Mucosa of gallbladder (tissue), 1 donor: Measurements from ENCODE around the gene TNS2. TPM values are rescaled to one million over a fixed set of nuclear protein-coding genes. Genes with fewer than 3 reads are reported as not detected.
A peak's percentile ranks its signal among the peaks of the same experiment; 100 is the strongest.

Source experiments
- DNase-seq: peaks from one replicate; pipeline ENCODE4 v3.0.0-alpha.2; 2020; ENCODE audit warnings: low spot score
- total RNA-seq: library from RNA; stranded (reverse); gene quantifications from one replicate; pipeline ENCODE4 v1.2.1, GENCODE V29; 2021
- donor health status: DM: no; HTN: no; CAD: no.

The TNS2 gene
- total RNA-seq, 1 donor from 2014 or later = 124 TPM

DNA sequence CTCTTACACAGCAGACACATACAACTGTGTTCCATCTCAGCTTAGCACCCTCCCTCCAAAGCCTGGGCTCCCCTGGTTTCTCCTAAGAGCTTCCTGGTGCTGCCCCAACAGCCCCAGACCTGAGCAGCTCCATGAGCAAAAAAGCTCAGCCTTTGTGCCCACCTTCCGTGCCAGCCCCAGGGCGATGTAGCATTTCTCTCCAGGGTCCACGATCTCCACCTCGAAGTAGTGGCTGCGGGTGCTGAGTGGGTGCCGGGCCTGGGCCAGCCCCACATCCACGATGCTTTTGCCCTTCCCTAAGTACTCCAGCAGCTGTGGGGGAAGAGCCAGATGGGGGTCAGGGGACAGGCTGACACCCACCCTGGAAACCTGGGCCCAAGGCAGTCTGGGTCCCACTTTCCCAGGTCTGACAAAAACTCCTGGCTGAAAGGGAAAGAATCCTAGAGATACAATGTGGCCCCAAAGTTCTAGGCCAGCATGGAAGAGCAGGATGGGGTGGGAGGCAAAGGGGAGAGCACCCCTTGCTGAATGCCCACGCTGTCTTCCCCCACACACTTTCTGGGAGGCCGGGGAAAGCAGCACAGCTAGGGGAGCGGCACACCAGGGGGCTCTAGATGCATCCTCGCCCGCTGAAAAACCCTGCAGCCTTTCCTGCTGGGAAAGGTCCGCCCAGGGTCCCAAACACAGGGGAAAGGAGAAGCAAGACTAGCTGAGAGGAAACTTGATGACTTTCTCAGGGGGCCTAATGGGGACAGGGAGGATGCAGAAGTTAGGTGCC lies 18.3 kb downstream of the TNS2 start:
- DNase-seq = no peak

DNA sequence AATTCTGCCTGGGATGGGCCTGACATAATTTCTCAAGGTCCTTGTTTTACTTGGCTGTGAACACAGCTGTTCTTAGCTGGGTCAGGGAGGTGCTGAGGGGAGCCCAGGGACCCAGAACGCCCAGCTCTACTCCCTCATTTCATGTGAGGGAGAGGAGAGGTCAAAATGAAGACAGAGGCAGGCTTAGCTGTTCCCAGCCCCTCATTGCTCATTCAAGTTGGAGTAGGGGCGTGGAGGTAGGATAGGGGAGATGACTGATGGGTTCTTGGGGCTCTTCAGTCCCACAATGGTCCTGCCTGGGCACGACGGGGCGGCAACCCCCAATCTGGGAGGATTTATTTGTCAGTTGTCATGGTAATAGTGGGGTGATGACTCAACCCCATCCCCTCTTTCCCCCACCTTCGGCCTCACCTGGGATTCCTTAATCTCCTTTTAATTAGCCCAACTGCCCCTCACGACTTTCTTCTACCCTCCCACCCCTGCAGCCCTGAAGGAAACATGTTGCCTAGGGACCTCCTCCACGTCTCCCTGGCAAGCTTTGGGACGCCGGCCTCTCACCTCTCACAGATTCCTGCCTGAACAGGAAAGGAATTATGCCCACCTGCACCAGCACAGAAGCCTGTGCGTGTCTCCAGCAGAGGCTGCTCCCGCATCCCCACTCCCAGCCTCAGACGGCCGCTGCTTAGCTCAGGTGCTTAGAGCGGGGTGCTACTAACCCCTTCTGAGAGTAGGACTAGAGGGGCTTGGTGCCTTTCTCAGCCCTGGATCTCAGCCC lies 19.1 kb downstream of the TNS2 start:
- DNase-seq = no peak

DNA sequence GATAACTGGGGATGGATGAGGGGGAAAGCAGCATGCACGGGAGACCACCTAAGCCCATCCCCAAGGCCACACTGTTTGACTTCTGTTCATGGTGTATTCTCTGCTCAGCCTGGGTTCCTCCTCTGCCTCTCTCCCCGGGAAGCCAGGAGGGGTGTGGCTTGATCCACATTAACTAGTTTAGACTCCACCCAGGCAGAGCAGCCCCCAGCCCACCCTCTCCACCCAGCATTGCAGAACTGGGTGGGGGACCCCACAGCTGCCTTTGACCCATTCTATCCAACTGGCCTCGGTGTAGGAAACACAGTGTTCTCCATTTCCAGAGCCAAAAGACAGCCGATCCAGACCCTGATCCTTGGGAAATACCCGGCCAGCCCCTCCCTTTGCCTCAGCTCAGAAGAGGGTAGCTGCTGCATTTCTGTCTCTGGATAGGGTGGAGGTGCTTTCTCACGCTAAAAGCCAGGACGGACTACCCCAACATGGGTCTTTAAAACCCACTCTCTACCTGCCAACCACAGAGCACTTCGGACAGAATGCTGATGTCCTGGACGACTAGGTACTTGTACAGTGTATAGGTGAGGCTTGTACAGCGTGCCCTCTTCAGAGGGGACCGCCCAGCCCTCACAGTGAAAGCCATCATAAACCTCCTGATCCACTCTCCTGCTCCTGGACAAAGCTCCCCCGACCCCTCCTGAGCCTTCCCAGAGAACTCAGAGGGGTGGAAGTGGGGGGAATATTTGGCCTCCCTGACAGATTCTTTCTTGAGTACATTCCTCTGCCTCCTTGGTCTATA lies 20.0 kb downstream of the TNS2 start:
- no peak for DNase-seq

DNA sequence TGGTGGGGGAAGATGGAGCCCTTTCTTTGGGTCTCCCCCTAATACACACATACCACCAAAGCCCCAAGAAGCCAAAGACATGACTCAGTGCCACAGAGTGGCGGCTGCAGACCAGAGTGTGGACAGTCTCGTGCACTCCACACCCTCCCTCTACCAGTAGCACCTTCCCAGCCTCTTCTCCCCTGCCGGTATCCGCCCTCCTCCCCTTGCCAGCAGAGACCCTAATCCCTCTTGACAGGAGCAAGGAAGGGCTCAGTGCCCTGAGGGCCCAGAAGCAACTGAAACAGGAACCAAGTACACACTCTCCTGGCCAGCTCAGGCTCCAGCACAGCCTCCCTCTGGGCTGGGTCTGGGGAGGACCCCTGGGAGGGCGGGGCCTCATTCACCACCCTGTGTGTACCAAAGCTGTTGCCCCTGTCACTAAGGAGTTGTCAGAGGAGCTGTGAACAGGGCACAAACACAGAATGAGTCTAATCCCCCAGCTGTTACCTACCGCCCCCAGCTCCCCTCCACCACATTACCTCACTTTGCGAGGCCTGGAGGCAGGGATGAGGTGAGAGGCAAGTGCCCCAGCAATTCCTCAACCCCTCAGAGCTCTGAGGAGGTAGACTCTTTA lies 21.1 kb downstream of the TNS2 start:
- no peak for DNase-seq

DNA sequence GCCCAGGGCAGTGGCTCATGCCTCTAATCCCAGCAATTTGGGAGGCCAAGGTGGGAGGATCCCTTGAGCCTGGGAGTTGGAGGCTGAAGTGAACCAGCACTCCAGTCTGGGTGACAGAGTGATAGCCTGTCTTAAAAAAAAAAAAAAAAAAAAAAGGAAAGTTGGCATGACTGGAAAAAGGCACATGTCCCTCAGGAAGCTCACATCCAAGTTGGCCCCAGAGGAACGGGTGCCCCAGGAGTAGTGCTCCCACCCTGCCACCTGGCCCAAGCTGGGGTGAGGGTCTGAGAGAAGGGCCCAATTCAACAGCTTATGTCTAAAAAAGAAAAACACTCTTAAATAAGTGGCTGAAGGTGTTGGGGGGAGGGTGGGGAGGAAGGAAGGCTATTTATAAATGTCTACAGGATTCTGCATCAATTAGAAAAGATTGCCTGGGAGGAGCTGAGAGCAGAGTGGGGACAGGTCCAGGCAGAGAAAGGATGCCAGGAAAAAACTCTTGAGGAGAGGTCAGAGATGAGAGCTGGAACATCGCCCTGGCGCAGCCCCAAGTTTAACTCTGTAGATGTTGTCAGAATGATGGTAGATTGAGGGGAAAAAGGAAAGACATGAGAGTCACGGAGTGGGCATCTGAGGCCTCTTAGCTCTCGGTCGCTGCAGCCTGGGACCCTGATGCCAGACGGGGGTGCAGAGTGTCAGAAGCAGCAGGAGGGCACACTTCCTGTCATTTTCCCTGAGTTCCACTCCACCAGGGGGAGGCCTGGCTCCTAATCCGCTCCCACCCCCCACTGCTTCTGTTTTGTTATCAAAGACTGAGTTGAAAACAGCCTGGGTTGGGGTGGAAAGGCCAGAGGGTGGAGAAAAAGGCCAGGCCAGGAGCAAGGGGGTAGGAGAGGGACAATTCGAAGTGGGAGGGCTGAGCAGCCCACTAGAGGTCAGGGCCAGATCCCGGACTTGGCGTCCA lies 22.0 kb downstream of the TNS2 start:
- no peak for DNase-seq

DNA sequence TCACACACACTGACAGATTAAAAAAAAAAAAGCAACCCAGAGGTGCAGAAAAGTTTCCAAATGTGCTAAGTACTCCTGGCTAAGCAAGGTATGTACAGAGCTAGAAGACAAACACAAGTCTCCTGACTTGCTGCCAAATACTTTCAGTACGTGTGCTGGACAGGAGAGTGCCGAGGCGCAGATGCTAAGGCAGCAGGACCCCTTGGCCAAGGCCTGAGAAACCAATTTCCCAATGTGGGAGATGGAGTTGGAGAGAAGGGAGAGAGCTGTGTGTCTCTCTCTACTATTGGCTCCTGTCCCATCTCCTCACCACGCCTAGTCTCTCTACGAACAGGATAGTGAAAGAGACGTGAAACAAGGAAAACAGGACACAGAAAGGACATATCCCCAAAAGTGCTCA lies 24.0 kb downstream of the TNS2 start:
- no peak for DNase-seq

- DNase-seq = no peak
Observed at GRCh38 chr12:53074283-53074998, 24.6 kb downstream of the TNS2 start.

DNA sequence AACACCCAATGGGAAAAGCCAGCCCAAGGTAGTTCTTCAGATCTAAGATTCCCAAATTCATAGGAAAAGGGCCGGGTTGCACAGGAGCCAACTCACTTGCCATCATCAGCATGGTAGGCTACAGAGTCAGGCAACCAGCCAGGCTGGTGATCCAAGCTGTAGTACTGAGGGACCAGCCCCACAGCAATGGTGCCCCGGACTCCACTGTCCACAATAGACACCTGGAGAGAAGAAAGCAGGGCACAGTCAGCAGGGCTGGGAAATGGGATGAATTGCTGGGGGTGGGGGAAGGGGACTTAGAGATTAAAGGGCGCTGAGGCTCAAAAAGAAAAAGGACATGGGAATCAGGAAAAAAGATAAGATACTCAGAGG lies 25.1 kb downstream of the TNS2 start:
- DNase-seq = no peak

GRCh38 chr12:53076461-53076860 lies 26.6 kb downstream of the TNS2 start:
- no peak for DNase-seq

- DNase-seq = no peak
Observed at GRCh38 chr12:53077030-53077429, 27.2 kb downstream of the TNS2 start.

DNA sequence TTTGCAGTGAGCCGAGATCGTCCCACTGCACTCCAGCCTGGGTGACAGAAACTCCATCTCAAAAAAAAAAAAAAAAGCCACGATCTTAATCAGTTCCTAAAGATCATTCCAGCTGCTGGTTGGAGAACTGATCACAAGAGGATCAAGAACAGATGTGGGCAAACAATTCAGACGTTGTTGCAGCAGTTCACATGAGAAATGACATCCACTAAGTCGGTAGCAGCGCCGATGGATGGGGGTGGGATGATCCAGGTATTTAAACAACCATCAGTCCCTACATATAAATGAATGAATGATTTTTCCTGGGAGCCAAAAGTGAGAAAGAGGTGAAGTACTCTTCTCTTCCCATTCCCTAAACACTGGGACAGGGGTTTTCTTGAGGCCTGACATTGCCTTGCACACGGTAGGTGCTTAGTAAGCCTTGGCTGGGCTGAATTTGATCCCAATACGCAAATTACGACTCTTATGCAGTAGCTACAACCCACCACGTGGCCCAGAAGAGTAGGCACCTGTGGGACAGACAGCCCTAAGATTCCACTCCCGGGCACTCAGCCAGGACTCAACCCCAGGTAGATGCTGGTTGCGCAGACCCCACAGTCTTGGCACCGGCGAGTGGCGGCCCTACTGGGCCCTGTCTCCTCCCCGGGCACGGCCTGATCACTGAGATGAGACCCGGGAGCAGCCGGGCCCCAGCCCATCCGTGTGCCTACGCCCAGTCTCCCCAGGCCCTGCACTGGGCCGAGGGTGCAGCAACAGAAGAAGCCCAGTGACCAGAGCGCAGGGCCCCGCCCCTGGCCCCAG lies 28.8 kb downstream of the TNS2 start:
- DNase-seq = no peak

DNA sequence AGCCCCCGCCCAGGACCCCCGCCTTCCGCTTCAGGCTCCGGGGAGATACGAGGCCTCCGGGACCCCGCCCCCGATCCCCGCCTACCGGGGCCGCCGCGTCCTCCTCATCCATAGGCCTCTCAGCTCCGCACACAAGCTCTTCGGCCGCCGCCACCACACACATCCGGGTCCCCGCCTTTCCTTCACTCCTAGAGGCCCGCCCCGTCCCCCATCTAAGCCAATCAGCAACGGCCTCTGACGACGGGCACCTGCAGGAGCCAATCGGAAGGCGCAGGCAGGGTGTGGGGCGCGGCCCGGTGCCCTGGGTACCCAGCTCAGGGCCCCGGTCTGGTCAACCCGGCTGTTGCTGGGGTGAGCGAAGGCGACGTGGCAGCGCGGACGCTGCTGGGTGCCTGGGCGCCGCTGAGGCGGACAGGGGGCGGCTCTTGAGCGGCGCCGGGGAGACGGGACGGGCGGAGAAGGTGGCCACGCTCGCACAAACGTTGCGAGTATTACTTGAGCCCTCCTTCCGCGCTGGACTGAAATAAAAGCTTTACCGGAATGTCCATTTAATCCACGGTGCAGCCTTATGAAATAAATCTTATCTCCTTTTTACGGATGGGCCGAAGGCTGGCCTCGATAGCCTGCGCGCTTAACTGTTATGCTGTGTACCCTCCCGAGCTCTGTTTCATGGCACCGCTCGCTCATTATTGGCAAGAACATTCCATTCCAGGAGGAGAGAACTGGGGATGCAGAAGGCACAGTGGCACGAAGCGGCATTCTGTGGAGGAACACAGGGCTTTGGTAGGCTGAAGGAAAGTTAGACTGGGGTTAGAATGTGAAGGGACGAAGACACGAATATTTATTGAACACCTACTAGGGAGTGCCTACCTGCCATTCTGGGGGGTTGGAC lies 29.6 kb downstream of the TNS2 start, which contains the start of gene SPRYD3:
Gene SPRYD3, minus strand, starts transcription at position 165 of the 892 bp plus-strand sequence. Its CDS starts 57 bp downstream, at position 108.
- DNase-seq = peak; percentile 97

DNA sequence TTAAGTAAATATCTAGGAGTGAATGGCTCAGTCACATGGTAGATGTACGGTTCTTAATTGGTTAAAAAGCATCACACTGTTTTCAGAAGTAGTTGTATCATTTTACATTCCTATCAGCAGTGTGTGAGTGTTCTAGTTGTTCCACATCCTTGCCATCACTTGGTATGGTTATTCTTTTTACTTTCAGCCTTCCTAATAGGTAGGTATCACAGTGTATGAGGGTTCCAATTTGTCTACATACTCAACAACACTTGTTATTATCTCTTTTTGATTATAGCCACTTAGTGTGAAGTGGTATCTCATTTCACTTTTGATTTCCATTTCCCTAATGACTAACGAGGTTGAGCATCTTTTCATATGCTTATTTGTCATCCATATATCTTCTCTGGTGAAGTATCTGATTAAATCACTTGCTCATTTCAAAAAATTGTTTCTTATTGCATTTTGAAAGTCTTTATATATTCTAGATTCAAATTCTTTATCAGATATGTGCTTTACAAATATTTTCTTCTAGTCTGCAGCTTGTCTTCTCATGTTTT lies 32.8 kb downstream of the TNS2 start:
- no peak for DNase-seq

GRCh38 chr12:53086361-53086760 lies 36.5 kb downstream of the TNS2 start:
- DNase-seq = no peak

DNA sequence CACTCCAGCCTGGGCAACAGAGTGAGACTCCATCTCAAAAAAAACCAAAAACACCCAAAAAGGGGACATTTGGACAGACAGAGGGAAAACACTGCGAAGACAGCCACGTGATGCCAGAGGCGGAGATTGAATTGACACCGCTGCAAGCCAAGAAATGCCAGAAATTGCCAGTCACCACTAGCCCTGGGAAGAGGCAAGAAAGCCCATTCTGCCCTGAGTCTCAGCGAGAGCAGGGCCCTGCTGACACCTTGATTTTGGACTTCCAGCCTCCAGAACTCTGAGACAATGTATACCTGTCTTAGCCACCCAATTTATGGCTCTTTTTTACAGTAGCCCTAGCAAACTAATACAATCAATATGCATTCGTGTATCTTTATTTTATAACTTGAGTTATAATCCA lies 40.2 kb downstream of the TNS2 start:
- no peak for DNase-seq

DNA sequence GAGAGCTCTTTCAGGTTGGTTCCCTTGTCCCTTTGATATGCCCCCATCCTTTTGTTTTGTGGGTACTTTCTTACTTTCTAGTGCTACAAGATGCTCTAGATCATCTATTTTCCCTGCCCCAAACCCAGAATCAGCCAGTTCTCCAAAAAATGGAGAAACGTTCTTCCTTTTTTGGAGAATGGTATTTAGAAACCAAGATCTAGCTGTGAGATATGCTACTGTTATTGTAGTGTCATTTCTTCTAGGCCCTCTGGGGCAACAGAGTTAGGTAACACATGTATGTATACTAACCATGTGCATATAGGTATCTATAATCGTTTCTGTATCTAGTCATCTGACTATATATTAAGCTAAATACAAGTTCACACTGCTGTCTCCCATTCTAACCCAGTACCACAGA lies 40.7 kb downstream of the TNS2 start:
- DNase-seq = no peak

- no peak for DNase-seq
Observed at GRCh38 chr12:53091756-53092155, 41.9 kb downstream of the TNS2 start.
